Activated CD8-positive, alpha-beta memory T cell treated with anti-CD3 and anti-CD28 coated beads for 1 hour (primary cell): ENCODE measurements around the gene UBE2H.
"Not testable (repeated sequence)": the region's sequence is repeated elsewhere in the genome, so short reads cannot be mapped to it uniquely, and the experiment has no call there.

Source experiments
- DNase-seq, 2 donors: peaks; one replicate each; pipeline ENCODE4 v3.0.0-alpha.2; 2020; ENCODE audit warnings: low read depth in 1 of 2; ENCODE audit errors: extremely low read depth in 1 of 2

UBE2H gene

GRCh38 chr7:129911790-129912189, 41.0 kb downstream of the UBE2H start:
- no peak for DNase-seq

- no peak for DNase-seq
Measured at GRCh38 chr7:129909669-129910068, 43.1 kb downstream of the UBE2H start.

DNA sequence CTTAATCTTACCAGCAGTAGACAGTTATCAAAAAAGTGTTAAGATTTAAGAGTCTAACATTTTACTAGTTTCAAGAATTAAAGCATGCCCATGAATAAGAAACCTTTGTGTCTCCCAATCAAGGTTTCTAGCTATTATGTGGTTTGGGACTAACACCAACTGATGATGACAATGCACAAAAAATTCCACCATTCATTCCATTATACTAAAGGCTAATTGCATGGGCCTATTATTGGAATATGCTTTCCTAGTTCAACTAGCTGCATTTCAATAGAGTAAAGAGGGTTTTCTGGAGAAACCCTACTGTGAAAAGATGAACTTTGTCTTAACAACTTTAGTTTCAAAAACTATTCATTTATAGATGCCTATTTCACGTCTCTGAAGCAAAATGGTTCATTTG, 44.6 kb downstream of the UBE2H start:
- no peak for DNase-seq

DNA sequence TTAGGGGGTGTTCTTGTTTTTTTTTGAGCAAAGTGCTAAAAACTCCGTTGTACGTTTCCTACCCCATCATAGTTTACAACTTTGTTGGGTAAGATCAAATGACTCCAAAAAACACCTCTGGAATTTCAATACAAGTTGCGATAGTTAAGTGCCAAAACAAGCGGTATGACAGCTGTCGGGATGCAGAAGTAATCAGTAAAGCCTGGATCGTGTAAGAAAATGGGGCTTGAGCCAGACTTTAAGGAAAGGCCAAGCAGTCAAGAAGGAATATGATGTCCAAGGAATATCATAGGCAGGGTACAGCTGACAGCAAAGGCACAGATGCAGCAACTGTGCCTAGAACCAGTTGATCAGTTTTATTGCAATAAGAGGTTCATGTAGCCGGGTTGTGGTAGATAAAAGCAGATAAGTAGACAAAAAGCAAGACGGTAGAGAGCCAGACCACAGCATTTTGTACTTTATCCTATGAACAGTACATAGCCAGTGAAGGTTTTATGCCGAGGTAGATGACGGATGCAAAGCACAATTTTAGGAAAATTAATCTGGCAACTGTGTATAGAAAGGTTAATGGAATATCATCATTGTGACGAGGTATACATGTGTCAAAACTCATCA, 45.5 kb downstream of the UBE2H start:
- DNase-seq, result no peak

GRCh38 chr7:129906700-129907099, 46.1 kb downstream of the UBE2H start:
- no peak for DNase-seq

DNA sequence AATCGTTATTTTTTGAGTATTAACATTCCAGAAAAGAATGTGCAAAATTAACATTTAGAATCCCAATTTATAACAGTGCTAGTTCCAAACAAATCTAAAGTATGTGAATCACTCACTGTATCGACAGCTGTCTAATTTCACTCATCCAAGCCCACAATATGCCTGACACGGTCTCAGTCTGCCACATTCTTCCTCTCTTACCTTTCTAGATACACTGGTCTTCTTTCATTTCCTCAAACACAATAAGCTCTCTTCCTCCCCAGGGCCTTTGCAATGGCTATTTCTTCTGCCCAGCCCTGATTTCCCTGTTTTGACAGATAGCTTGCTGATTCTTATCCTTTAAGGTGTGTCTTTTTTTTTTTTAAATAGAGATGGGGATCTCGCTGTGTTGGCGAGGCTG, 48.8 kb downstream of the UBE2H start:
- no peak for DNase-seq

DNA sequence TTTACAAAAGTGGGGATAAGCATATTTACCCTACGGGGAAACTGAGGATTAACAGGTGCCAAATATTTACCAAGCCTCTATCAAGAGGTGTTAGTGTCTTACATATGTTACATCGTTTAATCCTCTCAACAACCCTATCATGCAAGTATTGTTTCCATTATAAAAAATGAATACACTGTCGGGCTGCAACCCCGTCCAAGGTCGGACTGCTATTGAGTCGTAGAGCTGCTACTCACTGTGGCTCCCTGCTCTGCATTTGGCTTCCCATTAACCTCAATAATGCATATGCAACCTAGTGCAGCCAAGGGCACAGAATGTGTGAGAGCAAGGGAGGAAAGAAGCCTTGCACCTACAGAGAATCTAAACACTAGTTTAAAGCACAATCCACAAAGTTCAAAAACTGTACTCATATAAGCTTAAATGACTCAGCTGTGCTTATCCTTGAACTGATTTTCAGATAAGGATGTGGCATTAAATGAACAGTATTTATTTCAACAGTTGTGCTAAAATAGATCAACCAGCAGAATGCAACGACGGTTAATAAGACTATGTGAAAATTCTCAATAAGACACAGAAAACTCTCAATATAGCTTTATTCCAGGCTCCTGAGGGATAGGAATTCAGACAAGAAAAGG, 49.9 kb downstream of the UBE2H start:
- DNase-seq, result no peak

GRCh38 chr7:129898502-129899160, 54.1 kb downstream of the UBE2H start:
- no peak for DNase-seq

- DNase-seq, result no peak
Measured at GRCh38 chr7:129898007-129898406, 54.8 kb downstream of the UBE2H start.

DNA sequence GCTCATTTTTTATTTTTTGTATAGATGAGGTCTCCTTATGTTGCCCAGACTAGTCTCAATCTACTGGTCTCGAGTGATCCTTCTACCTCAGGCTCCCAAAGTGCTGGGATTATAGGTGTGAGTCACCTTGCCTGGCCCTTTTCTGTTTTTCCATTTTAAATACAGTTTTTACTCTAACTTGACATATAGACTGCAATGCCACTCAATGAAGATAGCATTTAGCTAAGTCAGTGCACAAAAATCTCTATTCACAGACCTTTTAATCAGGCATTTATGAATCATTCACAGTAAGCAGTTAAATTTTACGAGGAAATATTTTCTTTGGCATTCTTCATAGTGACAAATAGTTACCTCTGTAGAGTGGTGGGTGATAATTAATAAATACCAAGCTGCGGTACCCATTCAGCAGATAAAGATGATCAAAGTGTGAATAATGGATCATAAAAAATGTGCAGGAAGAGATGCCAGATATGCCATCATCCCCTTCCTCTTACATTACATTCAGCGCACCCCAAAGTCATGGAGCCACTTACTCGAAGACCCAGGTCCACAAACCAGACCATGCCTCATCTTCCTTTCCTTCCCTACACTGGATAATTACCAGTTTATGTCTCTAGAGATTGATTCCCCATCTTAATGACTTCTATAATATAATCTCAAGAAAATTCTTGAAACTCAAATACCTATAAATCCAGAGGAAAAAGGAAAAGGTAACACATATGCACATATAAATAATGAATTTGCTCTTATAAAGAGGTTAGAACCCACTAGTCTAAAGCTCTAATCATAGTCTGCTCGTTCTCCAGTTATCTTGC, 56.0 kb downstream of the UBE2H start:
- DNase-seq, result no peak

- not testable (repeated sequence) for DNase-seq
Measured at GRCh38 chr7:129894184-129894583, 58.6 kb downstream of the UBE2H start.

- DNase-seq, result no peak
Measured at GRCh38 chr7:129890090-129890489, 62.7 kb downstream of the UBE2H start.

DNA sequence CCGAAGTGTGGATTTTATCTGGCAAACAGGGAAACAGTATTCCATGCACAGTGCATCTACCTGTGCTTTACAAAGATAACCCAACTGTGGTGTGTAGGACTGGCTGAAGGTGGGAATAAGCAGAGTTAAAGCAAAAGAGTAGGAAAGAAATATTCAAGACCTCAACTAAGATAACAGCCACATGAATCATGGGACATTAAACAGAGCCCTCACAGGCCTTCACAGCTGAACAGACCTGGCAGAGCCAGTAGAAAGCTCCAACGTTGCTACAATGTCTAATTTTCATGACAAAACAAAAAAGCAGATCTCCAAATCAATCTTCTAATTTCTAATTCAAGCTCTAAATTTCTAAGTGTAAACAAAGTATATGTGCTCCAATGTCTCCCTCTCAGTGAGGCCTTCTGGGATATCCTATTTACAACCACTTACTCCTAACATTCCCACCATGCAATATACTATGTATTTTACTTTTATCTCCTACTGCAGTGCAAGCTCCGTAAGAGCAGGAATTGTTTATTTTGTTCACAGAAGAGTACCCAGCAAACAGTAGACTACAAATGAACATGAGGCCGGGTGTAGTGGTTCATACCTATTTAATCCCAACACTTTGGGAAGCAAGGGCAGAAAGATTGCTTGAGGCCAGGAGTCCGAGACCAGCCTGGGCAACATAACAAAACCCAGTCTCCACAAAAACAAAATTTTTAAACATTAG, 63.5 kb downstream of the UBE2H start:
- no peak for DNase-seq

DNA sequence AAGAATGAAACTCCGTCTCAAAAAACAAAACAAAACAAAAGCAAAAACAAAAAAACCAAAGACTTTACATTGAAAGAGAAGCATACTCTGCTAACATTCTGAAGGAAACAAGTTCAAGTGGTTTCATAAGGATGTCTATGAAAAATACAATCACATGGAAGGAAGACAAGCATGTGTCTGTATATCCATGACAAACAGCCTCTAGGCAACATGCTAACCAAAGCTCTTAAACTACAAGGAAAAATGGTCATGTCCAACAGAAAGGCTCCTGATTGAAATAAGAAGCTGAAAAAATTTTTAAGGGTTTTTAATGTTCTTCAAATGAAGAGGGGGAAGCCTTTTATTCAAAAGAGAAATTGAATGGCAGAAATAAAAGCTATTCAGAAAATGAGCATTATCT, 64.9 kb downstream of the UBE2H start:
- DNase-seq, result no peak

DNA sequence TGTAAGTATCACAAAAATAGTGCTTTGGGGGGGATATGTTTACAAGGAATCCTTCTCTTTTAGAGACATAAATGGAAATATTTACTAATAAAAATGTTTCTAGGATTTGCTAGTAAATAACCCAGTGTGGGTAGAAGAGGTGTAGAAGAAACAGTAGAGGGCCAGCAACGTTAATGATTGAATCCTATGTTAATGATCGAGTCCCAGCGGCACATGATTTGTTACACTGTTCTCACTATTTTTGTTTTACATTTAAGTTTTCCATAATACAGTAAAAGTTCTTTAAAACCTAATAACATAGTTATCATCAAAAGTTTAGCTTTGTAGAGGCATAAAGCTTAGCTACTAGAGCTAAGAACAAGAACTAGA, 66.0 kb downstream of the UBE2H start:
- no peak for DNase-seq

GRCh38 chr7:129886167-129886817, 66.5 kb downstream of the UBE2H start:
- no peak for DNase-seq

GRCh38 chr7:129884495-129884894, 68.3 kb downstream of the UBE2H start:
- DNase-seq, result no peak

DNA sequence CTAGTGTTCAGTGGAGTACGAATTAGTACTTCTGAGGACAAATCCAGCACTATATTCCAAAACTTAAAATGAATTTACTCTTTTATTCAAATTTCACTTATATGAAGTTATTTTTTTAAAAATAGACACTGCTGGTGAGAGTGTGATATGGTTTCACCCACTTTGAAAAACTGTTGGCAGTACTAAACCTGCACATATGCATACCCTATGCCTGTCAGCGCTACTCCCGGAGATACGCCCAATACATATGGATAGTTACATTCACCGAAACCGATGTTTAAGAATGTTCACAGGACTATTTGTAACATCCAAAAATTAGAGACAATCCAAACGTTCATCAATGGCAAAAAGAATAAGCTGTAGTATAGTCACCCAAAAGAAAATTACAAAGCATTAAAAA, 69.6 kb downstream of the UBE2H start:
- DNase-seq, result no peak

GRCh38 chr7:129882531-129882930, 70.2 kb downstream of the UBE2H start:
- no peak for DNase-seq

DNA sequence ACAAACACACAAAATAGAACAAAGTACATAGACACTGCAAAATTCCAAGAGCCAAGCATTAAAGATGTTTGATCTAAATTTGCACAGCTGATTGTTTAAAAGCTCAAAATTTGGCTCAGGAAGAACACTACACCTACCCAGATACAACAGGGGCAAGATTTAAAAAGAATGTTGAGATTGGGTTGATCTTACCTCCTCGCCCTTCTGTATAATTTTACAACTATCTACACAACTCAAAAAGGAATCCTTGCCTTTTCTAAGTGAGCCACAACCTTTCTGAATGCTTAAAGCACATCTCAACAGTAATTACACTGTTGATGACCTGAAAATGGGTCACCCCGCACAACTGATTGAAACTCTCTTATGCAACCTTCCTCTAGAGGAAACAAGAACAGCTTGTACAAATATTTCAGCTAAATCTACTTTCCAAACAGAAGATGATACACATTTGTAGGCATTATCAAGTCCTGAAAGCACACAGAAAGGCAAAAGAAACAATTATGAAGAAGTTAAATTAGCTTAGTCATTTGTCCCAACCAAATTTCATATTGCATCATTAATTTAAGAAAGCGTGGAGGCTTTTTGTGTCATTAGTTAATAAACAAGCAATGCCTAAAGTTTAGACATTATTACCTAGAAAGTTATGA, 75.5 kb downstream of the UBE2H start:
- DNase-seq, result no peak
